Tibial nerve (tissue), 4 donors: ENCODE measurements around the gene DCPS.
"Not testable (repeated sequence)": the region's sequence is repeated elsewhere in the genome, so short reads cannot be mapped to it uniquely, and the experiment has no call there.

Source experiments
- EP300 ChIP-seq, 2 donors: sonication (generic); formaldehyde crosslinking; IDR thresholded peaks; one replicate each; pipeline ENCODE4 v1.6.1; 2017; ENCODE audit warnings: antibody characterized with exemption in 2 of 2, mild to moderate bottlenecking in 1 of 2
- POLR2A ChIP-seq, 2 donors: fragments of 450-650 bp; IDR thresholded peaks; one replicate each; pipeline ENCODE4 v1.6.1; 2017; ENCODE audit warnings: antibody characterized with exemption in 2 of 2, mild to moderate bottlenecking in 2 of 2, moderate library complexity in 2 of 2
- TF ChIP-seq, protein P1 (sequence below), 5 experiments: fragments of 200-600 bp in 3 of 5; fragments of 450-650 bp in 2 of 5; sonication (generic) in 3 of 5; IDR thresholded peaks; one replicate each; pipeline ENCODE4 v1.5.1; 2016 to 2019; ENCODE audit warnings: antibody characterized with exemption in 5 of 5, mild to moderate bottlenecking in 3 of 5, moderate library complexity in 2 of 5

DNA sequence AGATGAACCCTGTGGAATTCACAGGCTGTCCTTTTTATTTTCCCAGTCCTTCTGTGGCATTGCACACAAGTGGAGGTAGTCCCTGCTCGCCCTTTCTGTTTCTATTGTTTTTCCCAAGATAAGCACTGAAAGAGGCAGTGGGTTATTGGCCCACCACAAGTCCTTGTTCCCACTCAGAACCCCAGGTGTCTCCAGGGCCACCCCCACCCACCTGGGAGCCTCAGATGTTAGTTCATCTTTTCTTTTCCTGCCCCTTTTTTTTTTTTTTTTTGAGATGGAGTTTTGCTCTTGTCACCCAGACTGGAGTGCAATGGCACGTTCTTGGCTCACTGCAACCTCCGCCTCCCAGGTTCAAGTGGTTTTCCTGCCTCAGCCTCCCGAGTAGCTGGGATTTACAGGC, 4.9 kb downstream of the DCPS start:
- TF ChIP-seq POLR2A, EP300 (IDR thresholded peaks at IDR 0.05): not testable (repeated sequence)
- TF ChIP-seq, protein P1, sequence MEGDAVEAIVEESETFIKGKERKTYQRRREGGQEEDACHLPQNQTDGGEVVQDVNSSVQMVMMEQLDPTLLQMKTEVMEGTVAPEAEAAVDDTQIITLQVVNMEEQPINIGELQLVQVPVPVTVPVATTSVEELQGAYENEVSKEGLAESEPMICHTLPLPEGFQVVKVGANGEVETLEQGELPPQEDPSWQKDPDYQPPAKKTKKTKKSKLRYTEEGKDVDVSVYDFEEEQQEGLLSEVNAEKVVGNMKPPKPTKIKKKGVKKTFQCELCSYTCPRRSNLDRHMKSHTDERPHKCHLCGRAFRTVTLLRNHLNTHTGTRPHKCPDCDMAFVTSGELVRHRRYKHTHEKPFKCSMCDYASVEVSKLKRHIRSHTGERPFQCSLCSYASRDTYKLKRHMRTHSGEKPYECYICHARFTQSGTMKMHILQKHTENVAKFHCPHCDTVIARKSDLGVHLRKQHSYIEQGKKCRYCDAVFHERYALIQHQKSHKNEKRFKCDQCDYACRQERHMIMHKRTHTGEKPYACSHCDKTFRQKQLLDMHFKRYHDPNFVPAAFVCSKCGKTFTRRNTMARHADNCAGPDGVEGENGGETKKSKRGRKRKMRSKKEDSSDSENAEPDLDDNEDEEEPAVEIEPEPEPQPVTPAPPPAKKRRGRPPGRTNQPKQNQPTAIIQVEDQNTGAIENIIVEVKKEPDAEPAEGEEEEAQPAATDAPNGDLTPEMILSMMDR (IDR thresholded peaks at IDR 0.05): not testable (repeated sequence)
